ENCODE results near the gene SPHKAP. TPM values are rescaled to one million over a fixed set of nuclear protein-coding genes. Genes with fewer than 3 reads are reported as not detected.
"Not testable (repeated sequence)": the region's sequence is repeated elsewhere in the genome, so short reads cannot be mapped to it uniquely, and the experiment has no call there.

SPHKAP gene
- total RNA-seq, 1 donor from 2014 or later = not detected

- TF ChIP-seq, protein P1, sequence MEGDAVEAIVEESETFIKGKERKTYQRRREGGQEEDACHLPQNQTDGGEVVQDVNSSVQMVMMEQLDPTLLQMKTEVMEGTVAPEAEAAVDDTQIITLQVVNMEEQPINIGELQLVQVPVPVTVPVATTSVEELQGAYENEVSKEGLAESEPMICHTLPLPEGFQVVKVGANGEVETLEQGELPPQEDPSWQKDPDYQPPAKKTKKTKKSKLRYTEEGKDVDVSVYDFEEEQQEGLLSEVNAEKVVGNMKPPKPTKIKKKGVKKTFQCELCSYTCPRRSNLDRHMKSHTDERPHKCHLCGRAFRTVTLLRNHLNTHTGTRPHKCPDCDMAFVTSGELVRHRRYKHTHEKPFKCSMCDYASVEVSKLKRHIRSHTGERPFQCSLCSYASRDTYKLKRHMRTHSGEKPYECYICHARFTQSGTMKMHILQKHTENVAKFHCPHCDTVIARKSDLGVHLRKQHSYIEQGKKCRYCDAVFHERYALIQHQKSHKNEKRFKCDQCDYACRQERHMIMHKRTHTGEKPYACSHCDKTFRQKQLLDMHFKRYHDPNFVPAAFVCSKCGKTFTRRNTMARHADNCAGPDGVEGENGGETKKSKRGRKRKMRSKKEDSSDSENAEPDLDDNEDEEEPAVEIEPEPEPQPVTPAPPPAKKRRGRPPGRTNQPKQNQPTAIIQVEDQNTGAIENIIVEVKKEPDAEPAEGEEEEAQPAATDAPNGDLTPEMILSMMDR (conservative IDR thresholded peaks at IDR 0.05; ENCODE audit: low read depth, low read length) = no peak
Measured at GRCh38 chr2:228079194-228079593, 102.3 kb downstream of the SPHKAP start.

DNA sequence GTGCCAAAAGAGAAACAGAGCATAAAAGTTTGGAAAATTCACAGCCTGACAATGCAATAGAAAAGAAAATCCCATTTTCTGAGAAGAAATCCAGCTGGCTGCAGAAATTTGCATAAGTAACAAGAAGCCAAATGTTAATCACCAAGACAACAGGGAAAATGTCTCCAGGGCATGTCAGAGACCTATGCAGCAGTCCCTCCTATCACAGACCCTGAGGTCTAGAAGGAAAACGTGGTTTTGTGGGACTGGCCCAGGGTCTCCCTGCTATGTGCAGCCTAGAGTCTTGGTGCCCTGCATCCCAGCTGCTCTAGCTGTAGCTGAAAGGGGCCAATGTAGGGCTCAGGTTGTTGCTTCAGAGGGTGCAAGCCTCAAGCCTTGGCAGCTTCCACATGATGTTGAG lies 104.8 kb downstream of the SPHKAP start:
- H3K4me3 ChIP-seq (ENCODE audit: low read depth, low read length); DNase-seq (ENCODE audit: low read depth): not testable (repeated sequence)

More at GRCh38 chr2:228079194-228079593, 102.3 kb downstream of the SPHKAP start:
- no peak overlapping the region for H3K4me3 ChIP-seq (ENCODE audit: low read depth, low read length)
- no peak for DNase-seq (ENCODE audit: low read depth)

DNA sequence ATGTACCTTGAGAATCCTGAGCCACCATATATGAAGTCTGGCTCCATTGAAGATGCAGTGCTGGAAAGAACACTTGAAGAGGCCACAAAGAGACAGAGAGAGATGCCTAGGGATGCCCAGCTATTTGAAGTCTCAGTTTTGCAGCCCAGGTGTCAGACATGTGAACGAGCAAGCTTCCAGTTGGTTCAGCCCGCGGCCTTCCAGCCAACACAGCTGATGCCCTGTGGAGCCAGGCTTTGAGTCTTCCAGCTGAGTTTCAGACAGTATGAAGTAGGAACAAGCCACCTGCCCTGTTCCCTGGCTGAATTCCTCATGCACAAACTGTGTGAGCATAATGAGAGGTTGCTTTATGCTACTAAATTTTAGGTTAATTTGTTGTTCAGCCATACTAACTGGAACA lies 108.8 kb downstream of the SPHKAP start:
- TF ChIP-seq, protein P1 (conservative IDR thresholded peaks at IDR 0.05; ENCODE audit: low read depth, low read length) = no peak
- no peak for DNase-seq (ENCODE audit: low read depth)
- no peak overlapping the region for H3K4me3 ChIP-seq (ENCODE audit: low read depth, low read length)

- TF ChIP-seq, protein P1 (conservative IDR thresholded peaks at IDR 0.05; ENCODE audit: low read depth, low read length) = no peak
- no peak overlapping the region for H3K4me3 ChIP-seq (ENCODE audit: low read depth, low read length)
- no peak for DNase-seq (ENCODE audit: low read depth)
Measured at GRCh38 chr2:228067309-228067708, 114.2 kb downstream of the SPHKAP start.

DNA sequence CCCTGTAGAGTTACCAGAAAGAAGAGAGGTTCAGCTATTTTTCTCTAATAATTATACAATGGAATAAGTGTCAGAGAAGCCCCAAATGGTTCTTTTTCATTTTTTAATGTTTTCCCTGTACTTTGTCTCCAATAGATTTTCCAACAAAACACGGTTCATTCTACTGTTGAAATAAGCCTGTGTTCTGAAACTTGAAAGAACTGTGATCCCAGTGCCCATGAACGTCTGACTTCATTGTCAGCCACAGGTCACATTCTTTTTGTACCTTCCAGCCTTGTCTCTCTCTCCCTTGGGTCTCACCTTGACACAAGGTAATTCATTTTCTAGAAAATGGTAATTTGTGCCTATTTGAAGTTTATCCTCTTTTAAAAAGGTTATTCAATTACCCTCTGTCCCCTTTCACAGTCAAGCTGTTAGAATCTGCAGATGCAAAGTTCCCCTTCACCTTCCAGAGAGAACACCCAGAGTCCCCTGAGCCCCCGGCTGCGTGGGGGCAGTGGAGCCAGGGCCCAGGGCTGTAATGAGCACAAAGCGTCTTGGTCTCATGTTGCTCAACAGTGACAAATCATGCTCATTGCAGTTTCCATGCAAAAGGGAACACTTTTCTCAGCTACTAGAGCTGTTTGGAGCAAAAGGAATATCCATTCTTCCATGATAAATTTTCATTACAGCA lies 115.2 kb downstream of the SPHKAP start:
- no peak for DNase-seq (ENCODE audit: low read depth)
- TF ChIP-seq, protein P1 (conservative IDR thresholded peaks at IDR 0.05; ENCODE audit: low read depth, low read length) = no peak

GRCh38 chr2:228065686-228066085 lies 115.8 kb downstream of the SPHKAP start:
- DNase-seq (ENCODE audit: low read depth) = no peak
- TF ChIP-seq, protein P1 (conservative IDR thresholded peaks at IDR 0.05; ENCODE audit: low read depth, low read length) = no peak
- no peak overlapping the region for H3K4me3 ChIP-seq (ENCODE audit: low read depth, low read length)

More for the DNA sequence above, 115.2 kb downstream of the SPHKAP start:
- H3K4me3 ChIP-seq (ENCODE audit: low read depth, low read length) = no peak overlapping the region

- DNase-seq (ENCODE audit: low read depth) = no peak
Measured at GRCh38 chr2:228064796-228065315, 116.6 kb downstream of the SPHKAP start.

More at GRCh38 chr2:228064796-228065315, 116.6 kb downstream of the SPHKAP start:
- H3K4me3 ChIP-seq (ENCODE audit: low read depth, low read length) = no peak overlapping the region
- TF ChIP-seq, protein P1 (conservative IDR thresholded peaks at IDR 0.05; ENCODE audit: low read depth, low read length) = no peak
